HT1080 (cell line): ENCODE results near the gene MYLK4. TPM values are rescaled to one million over a fixed set of nuclear protein-coding genes. Genes with fewer than 3 reads are reported as not detected.

Source experiments
- DNase-seq: peaks from one replicate; pipeline ENCODE4 v3.0.0-alpha.2; 2015; ENCODE audit warnings: low read depth
- total RNA-seq: library from RNA; depleted of rRNA; stranded (reverse); fragments of >200 nt; shearing (Covaris generic); gene quantifications from 2 replicates; pipeline ENCODE4 v1.2.3, GENCODE V29; 2014; rRNA removed

The MYLK4 gene
- total RNA-seq, 1 experiment from 2014 or later: 0.02 TPM

- no peak for DNase-seq
These were observed 117.0 kb downstream of the MYLK4 start for GRCh38 chr6:2633736-2634135.

- no peak for DNase-seq
These were observed 117.6 kb downstream of the MYLK4 start for GRCh38 chr6:2632976-2633584.

- DNase-seq: no peak
These were observed 118.4 kb downstream of the MYLK4 start for GRCh38 chr6:2632368-2632767.

- DNase-seq: peak; percentile 82
These were observed 119.7 kb downstream of the MYLK4 start for GRCh38 chr6:2630891-2631571.

GRCh38 chr6:2630359-2630758 is 120.4 kb downstream of the MYLK4 start:
- DNase-seq: peak; percentile 96

GRCh38 chr6:2626401-2626800 is 124.3 kb downstream of the MYLK4 start:
- DNase-seq: peak; percentile 76

DNA sequence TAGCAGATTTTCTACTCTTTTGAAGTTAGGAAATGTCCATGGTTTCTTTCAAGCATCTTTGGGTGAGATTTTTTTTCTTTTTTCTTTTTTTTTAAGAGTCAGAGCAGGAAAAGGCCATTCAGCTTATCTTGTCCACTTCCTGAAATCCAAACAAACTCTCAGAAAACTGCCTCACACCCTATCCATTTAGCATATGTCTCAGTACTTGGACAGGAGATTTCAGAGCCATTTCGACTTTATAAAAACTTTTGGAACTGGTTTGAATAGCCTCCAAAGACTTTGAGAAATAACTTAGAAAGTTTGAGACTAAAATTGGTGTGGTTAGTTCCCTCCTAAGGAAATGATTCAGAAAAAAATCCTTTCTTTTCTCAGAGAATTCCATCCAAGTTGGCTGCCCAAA is 125.1 kb downstream of the MYLK4 start:
- DNase-seq: no peak

GRCh38 chr6:2624177-2624576 is 126.5 kb downstream of the MYLK4 start:
- no peak for DNase-seq

GRCh38 chr6:2623295-2623694 is 127.4 kb downstream of the MYLK4 start:
- no peak for DNase-seq

GRCh38 chr6:2622671-2623070 is 128.1 kb downstream of the MYLK4 start:
- DNase-seq: no peak

DNA sequence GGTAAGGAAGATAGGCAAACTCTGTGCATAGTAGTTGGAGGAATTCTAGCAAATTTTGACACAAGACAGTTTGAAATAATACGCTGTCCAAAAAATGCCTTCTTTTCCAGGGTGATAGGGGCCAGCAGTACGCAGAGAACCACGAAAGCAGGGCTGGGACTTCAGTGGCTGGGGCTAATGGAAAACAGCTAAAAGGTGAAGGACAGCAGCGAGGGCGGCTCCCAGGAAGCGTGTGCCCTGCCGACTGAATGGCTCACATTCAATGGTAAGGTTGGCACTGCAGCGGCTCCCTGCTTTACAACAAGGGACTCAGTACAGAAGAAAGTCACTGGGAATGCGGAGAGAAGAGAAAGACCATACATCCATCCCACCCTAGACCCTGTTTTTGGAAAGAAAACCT is 131.1 kb downstream of the MYLK4 start:
- DNase-seq: no peak

- no peak for DNase-seq
These were observed 133.0 kb downstream of the MYLK4 start for GRCh38 chr6:2617729-2618128.

- DNase-seq: no peak
These were observed 133.9 kb downstream of the MYLK4 start for GRCh38 chr6:2616811-2617210.

DNA sequence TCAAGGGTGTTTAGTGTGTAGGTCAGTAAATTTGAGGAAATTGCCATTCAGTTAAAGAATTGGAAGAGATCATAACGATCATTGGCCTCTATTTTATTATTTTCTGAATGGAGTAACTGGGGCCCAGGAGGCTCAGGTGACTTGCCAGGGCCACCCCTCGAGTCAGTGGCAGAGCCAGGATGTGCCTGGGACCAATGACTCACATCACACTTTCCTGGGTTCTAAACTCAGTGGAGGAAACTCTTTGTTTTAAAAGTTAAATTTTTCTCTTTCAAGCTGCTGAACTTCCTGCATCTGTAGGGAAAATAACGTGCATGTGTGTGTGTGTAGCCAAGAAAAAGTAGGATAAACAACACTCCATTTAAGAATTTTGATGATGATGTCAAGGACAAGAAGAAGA is 135.5 kb downstream of the MYLK4 start:
- DNase-seq: no peak

DNA sequence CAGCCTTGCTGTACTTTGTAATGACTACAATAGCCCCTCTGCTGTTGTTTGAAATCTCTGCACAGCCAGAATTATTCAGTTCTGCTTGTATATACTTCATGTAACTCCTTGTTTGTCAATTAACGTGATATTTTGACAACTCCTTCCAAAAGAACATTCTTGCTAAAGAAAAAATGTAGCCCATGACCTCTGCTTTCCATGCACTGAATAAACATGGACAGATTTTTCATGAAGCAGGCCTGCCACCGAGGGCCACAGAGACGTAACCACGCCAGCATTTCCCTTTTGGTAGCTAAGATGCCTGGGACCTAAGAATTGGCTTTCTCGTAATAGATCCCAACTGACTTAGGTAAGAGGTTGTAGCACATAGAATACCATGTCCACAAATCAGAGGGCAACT is 135.9 kb downstream of the MYLK4 start:
- no peak for DNase-seq

- no peak for DNase-seq
These were observed 136.6 kb downstream of the MYLK4 start for GRCh38 chr6:2614155-2614554.

Other genes starting within 250 kb of the MYLK4 start
- 82.7 and 88.5 TPM in 2 replicates for gene WRNIP1, start 14.5 kb upstream of the MYLK4 start, total RNA-seq
- gene SERPINB1, start 90.9 kb upstream of the MYLK4 start, total RNA-seq: 1.4 and 1.8 TPM in 2 replicates
- not detected in 2 replicates for gene SERPINB9, start 152.4 kb upstream of the MYLK4 start, total RNA-seq
- gene SERPINB6, start 220.6 kb upstream of the MYLK4 start, total RNA-seq: 45.9 and 52.6 TPM in 2 replicates
- gene NQO2, start 249.0 kb upstream of the MYLK4 start, total RNA-seq: 11.2 and 12.5 TPM in 2 replicates